K562 (cell line): ENCODE data around the gene AKT1. TPM values are rescaled to one million over a fixed set of nuclear protein-coding genes. Genes with fewer than 3 reads are reported as not detected.

Experiments
- BMI1 ChIP-seq: fragments of 150-350 bp; IDR thresholded peaks from 2 replicates; pipeline ENCODE4 v1.6.1; 2014; ENCODE audit warnings: low read length
- CBFA2T2 ChIP-seq: fragments of 450-650 bp; conservative IDR thresholded peaks from 2 replicates; pipeline ENCODE4 v1.6.1; 2017; ENCODE audit warnings: mild to moderate bottlenecking
- JUNB ChIP-seq: fragments of 450-650 bp; formaldehyde crosslinking; conservative IDR thresholded peaks from 2 replicates; pipeline ENCODE4 v1.4.0; 2020; ENCODE audit warnings: mild to moderate bottlenecking
- MECOM ChIP-seq: fragments of 250-450 bp; sonication (Bioruptor Pico); IDR thresholded peaks from 2 replicates; pipeline ENCODE4 v1.8.0; 2022; ENCODE audit warnings: inconsistent platforms
- NFATC3 ChIP-seq: fragments of 450-650 bp; IDR thresholded peaks from 2 replicates; pipeline ENCODE4 v1.6.1; 2017; ENCODE audit warnings: mild to moderate bottlenecking
- NFYB ChIP-seq: IDR thresholded peaks from 2 replicates; pipeline ENCODE4 v1.6.1; 2011; ENCODE audit warnings: mild to moderate bottlenecking, moderate library complexity; ENCODE audit not compliant: insufficient read length; ENCODE audit errors: extremely low read depth
- POLR2A ChIP-seq: fragments of 450-650 bp; conservative IDR thresholded peaks from 2 replicates; pipeline ENCODE4 v1.6.1; 2016
- SPI1 ChIP-seq: IDR thresholded peaks from 2 replicates; pipeline ENCODE4 v1.6.1; 2011; ENCODE audit warnings: low read depth, low read length, control low read depth, borderline replicate concordance
- TEAD1 ChIP-seq, 2 experiments: fragments of 450-650 bp in 1 of 2; sonication (generic) in 1 of 2; formaldehyde crosslinking; IDR thresholded peaks; 2 replicates each; pipeline versions ENCODE4 v1.4.0 to v1.8.0; 2020 to 2022; ENCODE audit warnings: mild to moderate bottlenecking in 2 of 2, missing genetic modification reagents in 1 of 2
- polyA plus RNA-seq, 8 experiments: library from polyadenylated mRNA; depleted of rRNA in 4 of 8; stranded (reverse) in 5 of 8; unstranded in 3 of 8; fragments of >200 nt; fragmentation: Nextera tagmentation in 2 of 8; fragmentation: Illumina TruSeq in 1 of 8; extraction: Ambion mirVana in 2 of 8; extraction: Trizol in 1 of 8; gene quantifications; 2 replicates each; pipeline versions ENCODE4 v1.2.1 to v1.2.3, GENCODE V29; 2011 to 2014; ENCODE audit warnings: inconsistent platforms in 1 of 8, missing spikeins in 1 of 8
- total RNA-seq, 7 experiments: library from RNA; depleted of rRNA in 6 of 7; stranded (reverse); fragments of >200 nt in 6 of 7; fragmentation: Illumina TruSeq in 2 of 7; extraction: Trizol in 2 of 7; gene quantifications; 2 replicates each; pipeline versions ENCODE4 v1.2.1 to v1.2.3, GENCODE V29; 2011 to 2021; ENCODE audit warnings: low replicate concordance in 1 of 7
- TF ChIP-seq, protein P1 (sequence below), 3 experiments: fragments of 200-800 bp in 1 of 3; fragments of 250-450 bp in 1 of 3; fragments of 450-650 bp in 1 of 3; sonication (Bioruptor Pico) in 1 of 3; sonication (Bioruptor generic) in 1 of 3; formaldehyde crosslinking in 1 of 3; IDR thresholded peaks; 2 replicates each; pipeline versions ENCODE4 v1.6.1 to v1.8.0; 2016 to 2022; ENCODE audit warnings: mild to moderate bottlenecking in 2 of 3, missing genetic modification characterization in 2 of 3, missing compliant biosample characterization in 1 of 3, moderate library complexity in 1 of 3
- TF ChIP-seq, protein P2 (sequence below): sonication (generic); formaldehyde crosslinking; IDR thresholded peaks from 2 replicates; pipeline ENCODE4 v1.4.0; 2020; ENCODE audit warnings: mild to moderate bottlenecking, missing genetic modification reagents

AKT1 gene
- total and polyA plus RNA-seq, 9 of the 15 experiments (the other 6 are each of a cell fraction or from before 2014, with no cell fraction given) = 0.49 to 132 (median 75.1) TPM

DNA sequence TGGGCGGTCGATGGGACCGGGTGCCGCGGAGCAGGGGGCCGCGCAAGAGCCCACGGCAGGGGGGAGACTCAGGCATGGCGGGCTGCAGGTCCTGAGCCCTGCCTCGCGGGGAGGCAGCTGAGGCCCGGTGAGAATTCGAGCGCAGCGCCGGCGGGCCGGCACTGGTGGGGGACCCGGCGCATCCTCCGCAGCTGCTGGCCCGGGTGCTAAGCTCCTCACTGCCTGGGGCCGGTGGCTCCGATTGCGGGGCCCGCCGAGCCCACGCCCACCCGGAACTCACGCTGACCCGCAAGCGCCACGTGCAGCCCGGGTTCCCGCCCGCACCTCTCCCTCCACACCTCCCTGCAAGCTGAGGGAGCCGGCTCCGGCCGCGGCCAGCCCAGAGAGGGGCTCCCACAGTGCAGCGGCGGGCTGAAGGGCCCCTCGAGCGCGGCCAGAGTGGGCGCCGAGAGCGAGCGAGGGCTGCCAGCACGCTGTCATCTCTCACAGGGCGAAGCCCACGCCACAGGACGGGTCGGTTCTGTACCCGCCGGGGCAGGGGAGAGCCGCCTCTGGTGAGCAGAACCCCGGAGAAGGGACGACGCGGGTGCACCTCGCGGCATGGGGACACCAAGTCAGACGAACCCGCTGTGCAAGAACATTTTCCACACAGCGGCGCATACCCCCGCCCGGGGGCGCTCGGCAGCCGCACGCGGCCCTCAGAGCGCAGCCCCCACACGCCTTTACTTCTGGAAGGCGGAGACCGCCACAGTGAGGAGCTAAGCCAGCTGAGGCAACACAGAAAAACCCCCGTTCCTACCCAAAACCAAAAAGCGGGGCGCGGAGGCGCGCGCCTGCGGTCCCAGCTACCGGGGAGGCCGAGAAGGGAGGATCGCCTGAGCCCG is 43.8 kb downstream of the AKT1 start (continued):
- TF ChIP-seq, protein P1, sequence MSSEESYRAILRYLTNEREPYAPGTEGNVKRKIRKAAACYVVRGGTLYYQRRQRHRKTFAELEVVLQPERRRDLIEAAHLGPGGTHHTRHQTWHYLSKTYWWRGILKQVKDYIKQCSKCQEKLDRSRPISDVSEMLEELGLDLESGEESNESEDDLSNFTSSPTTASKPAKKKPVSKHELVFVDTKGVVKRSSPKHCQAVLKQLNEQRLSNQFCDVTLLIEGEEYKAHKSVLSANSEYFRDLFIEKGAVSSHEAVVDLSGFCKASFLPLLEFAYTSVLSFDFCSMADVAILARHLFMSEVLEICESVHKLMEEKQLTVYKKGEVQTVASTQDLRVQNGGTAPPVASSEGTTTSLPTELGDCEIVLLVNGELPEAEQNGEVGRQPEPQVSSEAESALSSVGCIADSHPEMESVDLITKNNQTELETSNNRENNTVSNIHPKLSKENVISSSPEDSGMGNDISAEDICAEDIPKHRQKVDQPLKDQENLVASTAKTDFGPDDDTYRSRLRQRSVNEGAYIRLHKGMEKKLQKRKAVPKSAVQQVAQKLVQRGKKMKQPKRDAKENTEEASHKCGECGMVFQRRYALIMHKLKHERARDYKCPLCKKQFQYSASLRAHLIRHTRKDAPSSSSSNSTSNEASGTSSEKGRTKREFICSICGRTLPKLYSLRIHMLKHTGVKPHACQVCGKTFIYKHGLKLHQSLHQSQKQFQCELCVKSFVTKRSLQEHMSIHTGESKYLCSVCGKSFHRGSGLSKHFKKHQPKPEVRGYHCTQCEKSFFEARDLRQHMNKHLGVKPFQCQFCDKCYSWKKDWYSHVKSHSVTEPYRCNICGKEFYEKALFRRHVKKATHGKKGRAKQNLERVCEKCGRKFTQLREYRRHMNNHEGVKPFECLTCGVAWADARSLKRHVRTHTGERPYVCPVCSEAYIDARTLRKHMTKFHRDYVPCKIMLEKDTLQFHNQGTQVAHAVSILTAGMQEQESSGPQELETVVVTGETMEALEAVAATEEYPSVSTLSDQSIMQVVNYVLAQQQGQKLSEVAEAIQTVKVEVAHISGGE (CRISPR knock-in tag; IDR thresholded peaks at IDR 0.05) = no peak
- TF ChIP-seq MECOM = no peak
- TF ChIP-seq NFATC3 = no peak
- no peak for TF ChIP-seq CBFA2T2
- TF ChIP-seq SPI1 = no peak
- no peak for TF ChIP-seq NFYB
- TF ChIP-seq TEAD1 (CRISPR knock-in tag; IDR thresholded peaks at IDR 0.05) = peak in 1 of 2 experiments; percentile 61; a peak in 1 of 4 replicates
- TF ChIP-seq JUNB (CRISPR knock-in tag) = no peak
- TF ChIP-seq BMI1 = no peak
- TF ChIP-seq, protein P2, sequence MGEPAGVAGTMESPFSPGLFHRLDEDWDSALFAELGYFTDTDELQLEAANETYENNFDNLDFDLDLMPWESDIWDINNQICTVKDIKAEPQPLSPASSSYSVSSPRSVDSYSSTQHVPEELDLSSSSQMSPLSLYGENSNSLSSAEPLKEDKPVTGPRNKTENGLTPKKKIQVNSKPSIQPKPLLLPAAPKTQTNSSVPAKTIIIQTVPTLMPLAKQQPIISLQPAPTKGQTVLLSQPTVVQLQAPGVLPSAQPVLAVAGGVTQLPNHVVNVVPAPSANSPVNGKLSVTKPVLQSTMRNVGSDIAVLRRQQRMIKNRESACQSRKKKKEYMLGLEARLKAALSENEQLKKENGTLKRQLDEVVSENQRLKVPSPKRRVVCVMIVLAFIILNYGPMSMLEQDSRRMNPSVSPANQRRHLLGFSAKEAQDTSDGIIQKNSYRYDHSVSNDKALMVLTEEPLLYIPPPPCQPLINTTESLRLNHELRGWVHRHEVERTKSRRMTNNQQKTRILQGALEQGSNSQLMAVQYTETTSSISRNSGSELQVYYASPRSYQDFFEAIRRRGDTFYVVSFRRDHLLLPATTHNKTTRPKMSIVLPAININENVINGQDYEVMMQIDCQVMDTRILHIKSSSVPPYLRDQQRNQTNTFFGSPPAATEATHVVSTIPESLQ (CRISPR knock-in tag) = no peak
- no peak for TF ChIP-seq POLR2A
